CD4-positive, alpha-beta T cell treated with Interleukin-1 beta for 1 hour (primary cell): ENCODE results near the gene DCTN1.

Experiments
- DNase-seq, 2 donors: peaks; one replicate each; pipeline ENCODE4 v3.0.0-alpha.2; 2020 to 2022

Gene DCTN1

DNA sequence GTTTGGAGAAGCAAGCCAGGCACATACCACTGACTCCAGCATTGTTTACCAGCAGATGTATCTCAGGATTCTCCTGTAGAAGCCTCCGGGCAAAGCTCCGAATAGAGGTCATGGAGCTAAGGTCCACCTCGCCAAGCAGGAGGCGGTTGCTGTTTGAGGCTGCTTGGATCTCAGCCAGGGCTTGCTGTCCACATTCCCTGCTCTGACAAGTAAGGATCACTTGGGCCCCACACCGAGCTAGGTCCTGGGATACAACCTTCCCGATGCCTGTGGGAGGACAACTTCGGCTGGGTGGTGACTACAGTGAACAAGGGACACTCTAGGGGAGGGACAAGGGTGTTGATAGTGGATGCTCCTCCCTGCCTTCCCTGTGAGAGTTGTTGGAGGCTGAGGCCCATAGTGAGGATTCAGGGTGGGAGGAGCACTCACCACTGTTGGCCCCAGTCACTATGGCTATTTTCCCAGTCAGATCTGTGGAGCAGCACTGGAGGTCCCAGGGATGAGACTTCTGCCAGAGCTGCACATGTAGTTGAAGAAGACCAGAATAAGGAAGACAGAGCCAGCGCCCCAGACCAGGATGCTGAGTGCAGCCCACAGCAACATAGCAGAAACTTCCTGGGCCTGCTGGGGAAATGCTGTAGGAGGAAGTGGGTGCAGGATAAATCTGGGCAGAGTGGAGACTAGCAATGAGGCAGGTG, 33.0 kb upstream of the DCTN1 start:
- no peak for DNase-seq

DNA sequence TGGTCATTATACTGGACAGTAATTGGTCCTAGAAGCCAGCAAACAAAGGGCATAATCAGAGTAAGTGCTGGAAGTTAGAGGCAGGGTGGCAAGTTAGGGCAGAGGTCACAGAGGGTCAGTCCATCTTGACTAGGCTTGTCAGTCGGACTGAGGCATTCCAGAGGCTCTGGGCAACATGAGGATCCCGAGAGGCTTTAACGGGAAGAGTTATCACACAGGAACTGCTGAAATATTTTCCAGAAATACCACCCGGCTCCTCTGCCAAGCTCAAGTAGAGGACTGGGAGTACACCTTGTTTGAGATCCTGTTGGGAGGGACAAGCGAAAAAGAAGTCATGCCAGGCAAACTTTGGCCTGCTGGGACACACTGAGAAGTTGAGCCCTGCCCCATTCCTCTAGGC, 27.6 kb upstream of the DCTN1 start:
- no peak for DNase-seq

DNA sequence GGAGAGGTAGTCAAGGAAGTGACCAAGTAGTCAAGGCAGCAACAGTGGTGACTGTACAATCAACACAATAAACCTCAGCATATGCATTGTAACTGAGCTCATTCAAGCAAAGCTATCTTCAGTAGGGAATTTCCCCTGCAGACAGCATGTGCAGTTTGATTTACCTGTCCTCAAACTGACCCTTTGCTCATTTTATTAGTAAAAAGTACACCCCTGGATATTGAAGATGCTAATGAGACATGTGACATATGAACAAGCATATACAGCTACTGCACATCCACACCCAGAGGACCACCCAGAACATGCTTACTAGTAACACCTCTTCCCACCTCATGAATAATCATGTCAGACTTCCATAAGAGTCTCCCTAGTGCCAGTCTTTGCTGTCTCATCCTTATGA, 25.9 kb upstream of the DCTN1 start:
- DNase-seq = no peak

DNA sequence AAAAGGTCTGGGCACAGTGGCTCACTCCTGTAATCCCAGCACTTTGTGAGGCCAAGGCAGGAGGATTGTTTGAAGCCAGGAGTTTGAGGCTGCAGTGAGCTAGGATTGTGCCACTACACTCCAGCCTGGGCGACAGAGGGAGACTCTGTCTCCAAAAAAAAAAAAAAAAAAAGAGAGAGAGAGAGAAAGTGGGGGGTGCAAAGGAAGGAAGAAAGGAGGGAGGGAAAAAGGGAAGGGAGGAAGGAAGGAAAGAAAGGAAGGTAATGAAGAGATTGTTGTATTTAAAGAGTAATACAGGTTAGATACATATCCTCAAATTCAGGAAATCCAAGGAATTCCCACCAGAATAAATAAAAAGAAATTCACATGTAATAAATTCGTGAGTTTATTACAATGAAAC, 21.8 kb upstream of the DCTN1 start:
- DNase-seq = no peak

DNA sequence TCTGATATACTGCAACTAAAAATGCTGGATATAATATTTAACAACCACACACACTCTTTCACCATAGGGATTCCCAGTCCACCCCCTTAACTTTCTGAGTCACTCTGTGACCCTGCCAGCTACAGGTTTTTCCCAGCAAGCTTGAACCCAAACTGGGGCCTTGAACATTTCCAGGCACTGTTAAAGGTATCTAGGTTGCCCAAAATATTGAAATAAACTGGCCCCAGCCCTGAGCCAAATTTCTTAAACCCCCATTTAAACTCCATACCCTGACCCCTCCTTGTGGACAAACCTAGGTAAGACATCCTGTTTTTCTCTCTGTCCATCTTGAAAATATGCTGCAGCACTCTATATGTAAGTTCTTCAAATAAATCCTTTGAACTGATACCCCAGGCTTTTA, 19.7 kb upstream of the DCTN1 start:
- DNase-seq = peak in 1 of 2 donors; percentile 63

DNA sequence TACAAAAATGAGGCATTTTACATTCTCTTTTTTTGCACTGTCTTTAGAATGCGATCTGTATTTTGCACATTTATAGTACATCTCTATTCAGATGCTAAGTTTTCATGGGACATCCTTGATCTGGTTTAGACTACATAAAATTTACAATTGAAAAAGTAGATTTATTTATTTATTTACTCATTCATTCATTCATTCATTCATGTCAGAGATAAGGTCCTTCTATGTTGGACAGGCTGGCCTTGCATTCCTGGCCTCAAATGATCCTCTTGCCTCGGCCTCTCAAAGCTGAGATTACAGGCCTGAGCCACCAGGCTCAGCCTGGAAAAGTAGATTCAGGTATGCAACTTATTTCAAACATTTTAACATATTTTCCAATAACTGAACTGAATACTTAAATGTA, 16.0 kb upstream of the DCTN1 start:
- no peak for DNase-seq

DNA sequence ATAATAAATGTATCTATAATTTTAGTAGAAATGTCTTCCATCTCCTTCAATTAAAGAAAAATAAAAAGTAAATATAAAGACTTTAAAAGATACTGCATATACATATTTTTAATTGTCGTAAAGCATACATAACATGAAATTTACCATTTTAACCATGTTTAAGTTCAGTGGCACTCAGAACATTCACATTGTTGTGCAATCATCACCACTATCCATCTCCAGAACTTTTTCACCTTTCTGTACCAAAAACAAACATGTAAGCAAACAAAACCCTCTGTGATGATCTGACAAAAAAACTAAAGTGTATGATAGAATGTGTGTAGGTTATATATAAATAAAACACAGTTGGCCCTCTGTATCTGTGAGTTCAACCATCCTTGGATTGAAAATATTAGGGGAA, 13.4 kb upstream of the DCTN1 start:
- no peak for DNase-seq

DNA sequence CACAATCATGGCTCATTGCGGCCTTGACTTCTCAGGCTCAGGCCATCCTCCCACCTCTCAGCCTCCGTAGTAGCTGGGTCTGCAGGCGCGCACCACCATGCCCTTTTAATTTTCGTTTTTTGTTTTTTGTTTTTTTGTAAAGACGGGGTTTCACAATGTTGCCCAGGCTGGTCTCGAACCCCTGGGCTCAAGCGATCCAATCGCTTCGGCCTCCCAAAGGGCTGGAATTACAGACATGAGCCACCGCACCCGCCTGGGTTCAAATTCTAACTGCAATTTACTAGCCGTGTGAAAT, 12.3 kb upstream of the DCTN1 start:
- DNase-seq = no peak

DNA sequence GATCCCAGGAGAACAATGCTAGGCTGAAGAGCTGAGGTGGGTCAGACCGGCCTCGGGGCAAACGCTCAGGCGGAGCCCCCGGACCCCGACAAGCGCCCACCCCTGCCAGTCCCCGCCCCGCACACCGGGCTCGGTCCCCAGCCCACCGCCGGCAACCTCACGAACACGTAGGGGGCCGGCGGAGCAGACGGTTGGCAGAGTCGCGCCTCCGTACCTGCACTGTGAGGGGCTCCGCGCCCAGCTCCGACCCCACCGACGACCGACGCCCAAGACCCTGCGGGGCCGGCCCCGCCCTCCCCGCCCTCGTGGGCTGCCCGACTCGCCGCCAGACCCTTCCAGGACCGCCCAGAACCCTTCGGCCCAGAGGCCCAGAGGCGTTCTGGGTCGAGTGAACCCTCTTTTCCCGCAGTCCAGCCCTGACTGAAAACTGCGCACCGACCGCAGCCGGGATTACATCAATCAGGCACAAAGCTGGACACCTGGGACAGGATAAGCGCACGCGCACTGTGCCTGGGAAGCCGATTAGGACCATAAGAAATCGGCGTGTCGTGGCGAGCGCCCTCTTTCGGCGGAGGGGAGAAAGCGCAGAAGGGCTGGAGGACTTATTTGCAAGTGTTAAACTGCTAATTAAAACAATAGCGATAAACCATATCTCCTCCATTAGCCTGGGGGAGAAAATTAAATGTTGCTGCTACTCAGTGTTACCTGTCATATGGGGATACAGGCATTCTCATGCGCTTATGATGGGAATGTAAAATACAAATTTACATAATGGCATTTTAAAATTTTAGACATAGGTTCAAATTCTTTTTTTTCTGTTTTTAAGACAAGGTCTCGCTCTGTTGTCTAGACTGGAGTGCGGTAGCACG, 11.7 kb upstream of the DCTN1 start:
- DNase-seq = peak; percentile 93 to 96

DNA sequence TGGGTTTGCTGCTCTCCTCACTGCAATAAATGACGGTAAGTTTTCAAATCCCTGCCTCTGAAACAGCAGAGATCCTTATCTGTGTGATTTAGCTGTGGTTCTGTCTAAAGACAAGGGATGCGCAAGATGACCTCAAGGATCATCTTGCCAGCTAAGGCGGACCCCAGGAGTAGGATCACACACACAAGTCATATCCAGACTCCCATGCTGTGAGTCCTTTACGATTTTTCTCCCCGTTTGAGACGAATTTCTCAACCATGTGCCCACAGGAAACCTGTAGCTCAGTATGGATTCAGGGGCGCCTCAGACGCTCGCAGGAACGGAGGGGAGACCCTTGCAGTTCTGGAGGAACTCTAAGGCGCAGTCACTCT, 11.1 kb upstream of the DCTN1 start:
- DNase-seq = no peak

DNA sequence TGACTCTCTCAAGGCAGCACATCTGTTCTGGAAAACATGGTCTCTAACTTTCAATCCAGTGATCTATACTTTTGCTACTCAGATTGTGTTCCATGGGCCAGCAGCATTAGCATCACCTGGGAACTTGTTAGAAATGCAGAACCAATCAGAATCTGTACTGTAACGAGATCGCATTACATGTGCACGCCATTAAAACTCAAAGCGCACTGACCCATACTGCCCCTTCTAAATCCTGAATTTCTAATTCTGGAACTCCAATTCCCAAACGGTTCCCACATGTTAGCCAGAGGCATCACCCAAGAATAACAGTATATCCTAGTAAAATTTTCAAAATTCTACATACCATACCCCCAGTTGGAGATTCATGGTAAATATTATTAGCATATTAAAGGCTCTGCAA, 10.5 kb upstream of the DCTN1 start:
- DNase-seq = no peak

DNA sequence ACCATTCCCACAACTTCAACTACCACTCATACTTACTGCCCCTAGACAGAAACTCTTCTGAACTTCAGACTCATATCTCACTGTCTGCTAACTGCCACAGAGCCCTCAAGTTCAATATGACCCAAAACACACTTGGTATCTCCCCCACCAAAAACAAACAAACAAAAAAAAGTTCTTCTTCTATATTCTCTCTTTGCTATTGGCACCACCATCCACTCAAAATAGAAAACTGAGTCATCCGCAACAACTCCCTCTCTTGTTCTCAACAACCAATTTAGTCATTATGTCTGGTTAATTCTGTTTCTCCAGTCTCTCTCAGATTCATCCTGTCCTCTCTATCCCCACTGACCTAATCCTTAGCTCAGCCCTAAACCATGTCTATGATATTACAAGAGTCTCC, 7.2 kb upstream of the DCTN1 start:
- DNase-seq = no peak

DNA sequence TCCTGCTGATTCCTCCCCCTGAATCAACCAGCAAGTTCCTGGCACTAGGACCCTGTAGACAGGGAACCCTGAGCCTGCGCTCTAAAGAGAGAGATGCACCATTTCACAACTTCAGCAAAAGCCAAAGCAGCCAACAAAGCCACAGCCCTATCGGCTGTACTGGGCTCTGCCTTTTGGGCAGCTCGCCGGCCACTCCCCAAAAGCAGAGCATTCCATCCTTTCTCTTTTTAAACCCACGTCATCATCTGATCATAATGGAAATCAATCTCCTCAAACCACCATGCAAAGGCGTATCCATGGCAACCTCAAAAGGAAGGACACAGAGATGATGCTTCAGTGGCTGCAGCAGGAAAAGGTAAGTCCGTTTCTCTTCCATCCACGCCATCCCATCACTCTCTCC, 5.3 kb upstream of the DCTN1 start:
- DNase-seq = no peak

DNA sequence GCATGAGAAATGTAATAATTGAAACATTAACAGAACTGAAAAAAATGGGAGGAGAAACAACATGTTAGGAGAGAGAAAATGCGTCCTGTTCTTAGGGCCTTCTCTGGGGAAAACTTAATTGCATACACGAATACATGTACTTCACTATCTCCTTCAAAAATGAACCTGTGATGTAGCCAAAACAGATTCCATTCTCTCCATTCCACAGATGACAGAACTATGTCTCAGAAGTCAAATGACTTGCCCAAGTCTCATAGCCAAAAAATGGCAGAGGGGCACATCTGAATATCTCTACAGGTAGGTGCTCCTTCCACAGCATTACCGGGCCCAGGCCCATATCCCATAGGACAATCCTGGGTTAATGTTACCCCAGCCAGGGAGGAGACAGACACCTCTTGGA, 3.9 kb upstream of the DCTN1 start:
- no peak for DNase-seq

DNA sequence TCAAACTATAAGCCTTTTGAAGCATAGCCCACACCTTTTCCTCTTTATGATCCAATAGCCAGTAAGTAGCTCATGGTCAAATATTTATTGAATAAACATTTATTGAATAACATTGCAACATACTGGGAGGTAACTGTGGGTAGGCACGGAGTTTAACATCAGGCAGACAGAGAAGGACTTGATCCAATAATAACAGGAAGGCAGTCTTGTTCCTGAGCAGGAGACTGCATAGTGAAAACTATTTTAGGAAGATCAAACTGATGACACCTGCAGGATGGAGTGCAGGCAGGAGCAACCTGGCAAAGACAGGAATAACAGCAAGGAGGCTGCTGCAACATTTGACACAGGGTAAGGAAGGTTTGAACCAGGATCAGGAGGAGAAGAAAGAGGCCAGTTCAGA, 3.1 kb upstream of the DCTN1 start:
- no peak for DNase-seq

DNA sequence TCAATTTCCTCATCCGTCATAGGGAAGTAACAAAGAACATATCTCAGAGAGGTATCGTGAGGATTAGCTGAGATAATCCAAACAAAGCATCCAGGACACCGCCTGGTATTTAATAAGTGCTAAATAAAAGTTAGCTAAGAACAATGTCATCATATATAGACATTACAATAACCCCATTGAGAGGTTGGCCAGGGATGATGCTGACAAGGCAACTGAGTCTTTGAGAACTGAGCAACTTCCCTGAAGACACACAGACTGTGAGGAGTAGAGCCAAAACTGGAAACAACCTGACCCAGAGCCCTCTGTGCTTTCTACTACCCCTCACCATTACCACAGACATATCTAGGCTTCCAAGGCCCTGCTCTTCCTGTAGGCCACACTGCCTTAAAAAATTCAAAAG, 1.6 kb upstream of the DCTN1 start:
- no peak for DNase-seq

DNA sequence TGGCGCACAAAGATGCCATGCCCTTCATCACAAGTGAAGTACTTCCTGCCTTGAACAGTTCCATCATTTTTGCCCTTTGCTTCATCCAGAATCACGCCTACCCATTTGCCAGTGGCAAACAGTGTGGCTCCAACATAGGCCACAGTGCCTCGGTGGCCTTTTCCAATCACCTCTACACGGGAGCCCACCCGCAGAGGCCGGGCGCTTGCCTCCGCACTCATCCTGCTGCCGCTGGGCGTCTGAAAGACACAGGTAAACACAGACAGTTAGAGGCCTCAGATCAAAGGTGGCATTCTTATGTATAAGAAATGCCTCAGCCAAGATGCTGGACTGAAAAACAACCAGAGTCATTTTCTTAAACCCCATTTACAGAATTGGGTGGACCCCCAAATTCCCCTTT, 2.1 kb downstream of the DCTN1 start:
- DNase-seq = no peak

DNA sequence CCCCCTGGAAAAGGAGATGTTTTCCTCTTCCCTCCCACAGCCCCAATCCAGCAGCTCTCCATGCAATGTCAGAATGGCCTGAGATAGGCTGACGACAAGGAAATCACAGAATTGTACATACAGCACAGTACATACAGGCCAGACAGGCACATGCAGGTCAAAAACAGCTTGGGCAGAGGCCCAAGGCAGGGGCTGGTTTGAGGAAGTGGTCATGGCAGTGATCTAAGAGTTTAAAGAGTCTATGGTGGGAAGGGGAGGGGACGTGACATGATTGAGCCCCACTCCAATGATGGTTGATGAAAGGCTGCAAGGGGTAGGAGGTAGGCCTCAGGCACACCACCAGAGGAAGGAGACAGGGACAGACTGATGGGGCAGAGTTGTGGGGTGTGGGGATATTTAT, 4.3 kb downstream of the DCTN1 start:
- no peak for DNase-seq

DNA sequence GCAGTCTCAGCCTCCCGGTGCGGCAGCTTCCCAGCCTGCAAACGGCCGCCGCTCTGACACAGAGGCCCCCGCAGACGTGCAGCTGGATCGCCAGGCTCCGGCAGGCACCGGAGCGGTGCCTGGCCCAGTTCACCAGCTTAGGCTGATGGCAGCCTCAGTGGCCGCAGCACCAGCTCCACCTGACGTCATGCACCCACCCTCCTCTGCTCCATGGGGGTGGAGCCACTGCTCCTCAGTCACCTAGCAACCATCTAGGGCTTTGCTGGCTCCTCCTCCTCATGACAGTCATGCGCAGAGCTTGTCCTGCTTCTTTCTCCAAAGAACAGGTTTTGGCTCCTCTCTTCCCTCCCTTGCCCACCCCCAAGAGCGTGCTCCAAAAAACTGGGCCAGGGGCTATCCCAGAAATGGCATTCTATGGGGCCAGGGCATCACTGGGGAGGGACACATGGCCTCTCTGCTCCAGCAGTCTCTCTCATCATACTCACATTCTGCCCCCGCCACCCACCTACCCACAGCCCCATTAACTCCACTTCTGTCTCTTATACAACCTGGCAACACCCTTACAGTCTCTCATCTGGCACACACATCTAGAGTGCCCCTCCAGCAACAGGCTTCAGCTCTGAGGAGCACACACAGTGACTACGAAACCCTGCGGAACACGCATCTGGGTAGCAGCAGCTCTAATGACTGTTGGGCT, 5.5 kb downstream of the DCTN1 start:
- no peak for DNase-seq

DNA sequence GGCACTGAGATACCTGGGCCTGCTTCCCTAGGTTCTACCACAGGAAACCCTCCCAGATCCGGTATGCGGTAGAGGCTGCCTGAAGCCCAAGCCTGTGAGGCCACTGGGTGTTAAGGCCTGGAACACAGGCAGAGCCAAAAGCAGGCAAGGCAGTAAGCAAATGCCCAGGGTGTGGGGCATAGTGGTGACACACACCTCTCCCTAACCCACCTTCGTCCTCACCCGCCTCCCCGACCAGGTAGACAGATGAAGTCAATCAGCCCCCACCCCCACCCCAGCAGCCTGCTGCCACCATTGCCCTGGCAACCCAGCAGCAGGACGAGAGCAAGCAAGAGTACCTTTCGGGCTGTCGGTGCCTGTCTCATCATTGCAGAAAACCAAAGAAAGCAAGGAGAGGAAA, 6.1 kb downstream of the DCTN1 start:
- no peak for DNase-seq

DNA sequence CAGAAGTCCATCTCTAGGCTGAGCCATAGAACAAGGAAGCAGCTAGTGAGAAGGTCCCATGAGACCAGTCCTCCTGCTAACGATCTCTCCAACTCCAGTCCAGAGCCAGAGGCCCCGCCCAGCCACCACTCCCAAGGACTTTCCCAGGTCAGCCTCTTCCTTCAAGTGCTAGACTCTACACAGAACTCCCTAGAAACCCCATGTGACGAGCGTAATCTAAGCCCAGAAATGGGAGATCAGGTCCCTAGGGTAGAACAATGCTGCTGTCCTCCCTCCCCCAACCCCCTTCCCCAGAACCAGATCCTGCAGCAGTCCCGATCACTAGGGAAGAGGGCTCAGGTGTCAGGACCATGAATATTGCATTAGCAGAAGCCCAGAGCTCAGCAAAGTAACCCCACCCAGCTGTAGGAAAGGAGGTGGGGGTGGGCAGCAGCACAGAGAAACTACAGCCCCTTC, 6.9 kb downstream of the DCTN1 start:
- no peak for DNase-seq

DNA sequence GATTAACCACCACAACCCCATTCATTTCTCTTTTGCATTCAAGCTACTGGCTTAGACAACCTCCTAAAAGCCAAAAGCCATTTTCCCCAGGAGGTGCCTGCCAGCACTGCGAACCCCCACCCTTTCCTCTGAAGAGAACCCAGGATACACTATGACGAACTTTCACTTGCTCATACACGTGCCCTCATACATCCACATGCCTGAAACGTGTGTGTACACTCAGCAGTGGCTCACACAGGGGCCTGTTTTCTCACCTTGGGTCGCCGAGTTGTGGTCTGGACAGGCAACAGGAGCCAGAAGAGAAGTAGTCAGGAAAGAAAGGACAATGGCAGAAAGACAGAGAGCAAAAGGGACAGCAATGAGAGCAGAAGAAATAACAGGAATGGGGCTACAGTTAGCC, 7.4 kb downstream of the DCTN1 start:
- DNase-seq = no peak

DNA sequence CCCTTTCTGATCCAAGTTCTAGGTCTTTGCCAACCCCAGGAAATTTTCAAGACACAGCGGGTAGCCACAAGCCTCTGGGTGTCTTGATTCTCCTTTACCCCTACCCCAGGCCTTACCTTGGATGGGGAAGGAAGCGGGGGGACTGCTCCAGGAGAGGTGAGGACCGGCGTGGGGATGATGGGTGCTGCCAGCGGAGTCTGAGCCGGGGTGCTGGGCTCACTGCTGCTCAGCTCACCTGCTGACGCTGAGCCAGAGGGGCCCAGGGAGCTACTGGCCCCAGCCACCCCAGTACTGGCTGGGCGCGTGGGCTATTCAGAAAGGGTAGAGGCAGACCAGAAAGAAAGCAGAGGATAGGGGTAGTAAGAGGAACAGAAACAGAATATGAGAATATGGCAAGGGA, 8.7 kb downstream of the DCTN1 start:
- DNase-seq = no peak

DNA sequence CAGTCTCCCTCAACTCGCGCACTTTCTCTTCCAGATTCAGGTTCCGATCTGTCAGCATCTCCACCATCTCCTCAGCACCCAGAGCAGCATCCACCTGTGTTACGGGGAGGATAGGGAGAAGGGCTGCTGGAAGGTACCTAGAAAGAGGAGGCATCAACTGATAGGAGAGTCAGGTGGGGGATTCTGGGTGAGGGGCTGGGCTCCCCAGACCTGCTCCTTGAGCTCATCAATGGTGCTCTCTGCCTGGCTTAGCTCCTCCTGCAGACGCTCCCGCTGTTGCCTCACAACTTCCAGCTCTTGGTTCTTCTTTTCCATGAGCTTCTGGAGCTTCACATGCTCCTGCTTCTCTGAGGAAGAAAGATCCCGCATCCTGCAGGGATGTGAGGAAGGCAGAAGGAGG, 10.1 kb downstream of the DCTN1 start:
- DNase-seq = no peak
